ENCODE measurements around the gene HOMER1.

DNA sequence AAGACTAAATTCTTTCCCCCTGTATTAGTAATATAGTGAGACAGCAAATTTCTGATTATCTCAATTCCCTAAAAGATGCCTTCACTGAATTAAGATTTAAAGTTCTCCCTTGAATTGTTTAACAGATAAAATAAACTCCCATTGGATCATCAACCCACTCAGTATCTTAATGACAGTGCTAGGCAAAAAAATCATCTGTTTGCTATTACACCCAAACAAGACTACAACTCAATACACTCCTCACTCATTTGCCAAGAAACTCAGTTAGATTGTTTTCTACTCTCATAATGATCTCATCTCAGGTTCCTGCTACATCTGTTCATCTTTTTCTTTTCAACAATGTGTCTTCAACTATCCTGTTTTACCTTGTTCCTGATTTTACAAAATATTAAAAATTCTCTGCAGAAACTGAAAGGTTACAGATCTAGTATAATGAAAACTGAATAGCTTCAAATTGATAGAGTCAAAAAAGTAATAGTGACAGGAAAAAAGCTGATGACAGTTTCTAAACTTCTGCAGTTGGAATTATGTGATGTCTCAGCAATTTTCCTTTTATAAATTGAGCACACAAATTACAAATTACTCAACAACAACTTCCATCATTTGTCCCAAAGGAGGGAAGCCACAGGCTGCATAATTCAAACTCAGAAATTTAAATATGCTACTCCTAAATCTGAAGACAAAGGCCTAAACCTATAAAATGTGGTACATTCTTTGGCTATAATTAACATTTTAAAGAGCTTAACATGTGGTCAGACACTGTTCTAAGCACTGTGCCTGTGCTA lies 39.4 kb downstream of the HOMER1 start:
- TF ChIP-seq POLR2AphosphoS5 (IDR thresholded peaks at IDR 0.05; ENCODE audit: low read depth, low read length) (no peak), ZFP36 (IDR thresholded peaks at IDR 0.05; ENCODE audit: borderline replicate concordance, low read depth, low read length, partially characterized antibody) (no peak), CHD2 (IDR thresholded peaks at IDR 0.05; ENCODE audit: low read depth, low read length) (no peak), MYC (CRISPR knock-in tag; IDR thresholded peaks at IDR 0.05; ENCODE audit: borderline replicate concordance) (no peak), STAT5B (CRISPR knock-in tag; IDR thresholded peaks at IDR 0.05) (no peak), EP300 (IDR thresholded peaks at IDR 0.05; ENCODE audit: low read depth in 2 of 2, low read length in 2 of 2) (no peak), EP300 (CRISPR knock-in tag; IDR thresholded peaks at IDR 0.05; ENCODE audit: borderline replicate concordance) (no peak), PRMT3 (CRISPR knock-in tag; IDR thresholded peaks at IDR 0.05; ENCODE audit: borderline replicate concordance, low read depth) (no peak), KDM6A (CRISPR knock-in tag; IDR thresholded peaks at IDR 0.05; ENCODE audit: low read depth) (no peak), CREM (IDR thresholded peaks at IDR 0.05) (no peak), CREM (CRISPR knock-in tag; IDR thresholded peaks at IDR 0.05) (no peak), NR2C2 (CRISPR knock-in tag; IDR thresholded peaks at IDR 0.05; ENCODE audit: borderline replicate concordance) (no peak), RCOR2 (CRISPR knock-in tag; IDR thresholded peaks at IDR 0.05) (no peak)
- TF ChIP-seq, protein P1, sequence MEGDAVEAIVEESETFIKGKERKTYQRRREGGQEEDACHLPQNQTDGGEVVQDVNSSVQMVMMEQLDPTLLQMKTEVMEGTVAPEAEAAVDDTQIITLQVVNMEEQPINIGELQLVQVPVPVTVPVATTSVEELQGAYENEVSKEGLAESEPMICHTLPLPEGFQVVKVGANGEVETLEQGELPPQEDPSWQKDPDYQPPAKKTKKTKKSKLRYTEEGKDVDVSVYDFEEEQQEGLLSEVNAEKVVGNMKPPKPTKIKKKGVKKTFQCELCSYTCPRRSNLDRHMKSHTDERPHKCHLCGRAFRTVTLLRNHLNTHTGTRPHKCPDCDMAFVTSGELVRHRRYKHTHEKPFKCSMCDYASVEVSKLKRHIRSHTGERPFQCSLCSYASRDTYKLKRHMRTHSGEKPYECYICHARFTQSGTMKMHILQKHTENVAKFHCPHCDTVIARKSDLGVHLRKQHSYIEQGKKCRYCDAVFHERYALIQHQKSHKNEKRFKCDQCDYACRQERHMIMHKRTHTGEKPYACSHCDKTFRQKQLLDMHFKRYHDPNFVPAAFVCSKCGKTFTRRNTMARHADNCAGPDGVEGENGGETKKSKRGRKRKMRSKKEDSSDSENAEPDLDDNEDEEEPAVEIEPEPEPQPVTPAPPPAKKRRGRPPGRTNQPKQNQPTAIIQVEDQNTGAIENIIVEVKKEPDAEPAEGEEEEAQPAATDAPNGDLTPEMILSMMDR (CRISPR knock-in tag; IDR thresholded peaks at IDR 0.05): no peak
- TF ChIP-seq, protein P2, sequence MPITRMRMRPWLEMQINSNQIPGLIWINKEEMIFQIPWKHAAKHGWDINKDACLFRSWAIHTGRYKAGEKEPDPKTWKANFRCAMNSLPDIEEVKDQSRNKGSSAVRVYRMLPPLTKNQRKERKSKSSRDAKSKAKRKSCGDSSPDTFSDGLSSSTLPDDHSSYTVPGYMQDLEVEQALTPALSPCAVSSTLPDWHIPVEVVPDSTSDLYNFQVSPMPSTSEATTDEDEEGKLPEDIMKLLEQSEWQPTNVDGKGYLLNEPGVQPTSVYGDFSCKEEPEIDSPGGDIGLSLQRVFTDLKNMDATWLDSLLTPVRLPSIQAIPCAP (CRISPR knock-in tag; IDR thresholded peaks at IDR 0.05; ENCODE audit: low read depth): no peak
